ENCODE measurements around the gene TIMM29.

- TF ChIP-seq POLR2AphosphoS5 (IDR thresholded peaks at IDR 0.05) (no peak), CTCF (IDR thresholded peaks at IDR 0.05) (no peak), POLR2A (IDR thresholded peaks at IDR 0.05) (no peak)
Measured at GRCh38 chr19:10889880-10890279, 38.7 kb upstream of the TIMM29 start.

Data from prostate gland (tissue), 2 donors.